Fibroblast of the aortic adventitia (primary cell): ENCODE measurements around the gene IDH3G. TPM values are rescaled to one million over a fixed set of nuclear protein-coding genes. Genes with fewer than 3 reads are reported as not detected.

Experiments
- DNase-seq: peaks from one replicate; pipeline ENCODE4 v3.0.0-alpha.2; 2010; ENCODE audit warnings: low read depth
- H3K4me3 ChIP-seq: 2 replicates; pipeline ENCODE4 v1.5.1; 2011; ENCODE audit warnings: low read depth, mild to moderate bottlenecking, control low read depth, low read length, moderate library complexity
- CTCF ChIP-seq: IDR thresholded peaks from 2 replicates; pipeline ENCODE4 v1.5.1; 2011; ENCODE audit warnings: mild to moderate bottlenecking, low read length, control low read depth, inconsistent platforms; ENCODE audit not compliant: insufficient read depth
- total RNA-seq: library from RNA; depleted of rRNA; stranded (reverse); fragments of >200 nt; gene quantifications from 2 replicates; pipeline ENCODE4 v1.2.3, GENCODE V29; 2012; ENCODE audit warnings: low replicate concordance

Gene IDH3G
- total RNA-seq, 1 donor, result 46.0 TPM

GRCh38 chrX:153816831-153817690 lies 22.9 kb upstream of the IDH3G start:
- no peak for TF ChIP-seq CTCF
- DNase-seq, result no peak
- no peak overlapping the region for H3K4me3 ChIP-seq

GRCh38 chrX:153814591-153815315 lies 20.6 kb upstream of the IDH3G start:
- H3K4me3 ChIP-seq, result no peak overlapping the region
- DNase-seq, result no peak
- no peak for TF ChIP-seq CTCF

- no peak for DNase-seq
- no peak for TF ChIP-seq CTCF
- H3K4me3 ChIP-seq, result no peak overlapping the region
These were observed 19.0 kb upstream of the IDH3G start for GRCh38 chrX:153813161-153813560.

GRCh38 chrX:153812220-153812619 lies 18.0 kb upstream of the IDH3G start:
- H3K4me3 ChIP-seq, result no peak overlapping the region
- no peak for TF ChIP-seq CTCF
- DNase-seq, result no peak

- no peak for TF ChIP-seq CTCF
- no peak for DNase-seq
- H3K4me3 ChIP-seq, result no peak overlapping the region
These were observed 13.8 kb upstream of the IDH3G start for GRCh38 chrX:153807976-153808375.

GRCh38 chrX:153806999-153807575 lies 12.9 kb upstream of the IDH3G start:
- no peak for DNase-seq
- no peak for TF ChIP-seq CTCF
- no peak overlapping the region for H3K4me3 ChIP-seq
